Measurements from ENCODE around the gene FNDC5. TPM values are rescaled to one million over a fixed set of nuclear protein-coding genes. Genes with fewer than 3 reads are reported as not detected.

The FNDC5 gene
- total and polyA plus RNA-seq, 10 of the 15 experiments (the other 5 are each of a cell fraction or from before 2014, with no cell fraction given) = 0.01 to 0.29 (median 0.19) TPM; not detected in 4

DNA sequence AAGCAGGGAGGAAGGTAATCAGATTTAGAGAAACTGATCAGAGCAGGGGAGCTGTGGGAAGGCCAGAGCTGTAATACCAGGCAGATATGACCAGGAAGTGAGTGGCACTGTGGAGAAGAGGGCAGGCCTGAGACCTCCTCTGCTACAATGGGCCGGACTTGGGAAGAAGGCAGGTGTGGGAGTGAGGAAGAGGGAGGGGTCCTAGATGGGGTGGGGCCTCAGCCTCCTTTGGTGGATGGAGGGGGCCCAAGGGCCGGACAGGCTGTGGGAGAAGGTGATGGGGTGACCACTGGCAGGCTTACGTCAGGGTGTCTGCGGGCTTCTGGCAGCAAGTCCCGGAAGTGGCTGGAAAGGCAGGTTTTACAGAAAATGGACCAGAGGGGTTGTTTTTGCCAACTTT lies 10.6 kb upstream of the FNDC5 start:
- BruUV-seq (replicated peaks) = no TSS peak
- no peak for FAIRE-seq
- no peak for DNase-seq (ENCODE audit: low read depth, low spot score)
- Histone ChIP-seq H3K4me1 (ENCODE audit: control insufficient read depth, insufficient read depth, low read length) (peaks cover 3% of the 10 kb centered on the region), H3K27me3 (replicated peaks in 1 of 2; ENCODE audit: control insufficient read depth in 2 of 2, insufficient read depth in 2 of 2, low read length in 1 of 2) (peaks cover 0 to 2% of the 10 kb centered on the region in 2 experiments; a peak in 3 of 4 replicates), H3K36me3 (ENCODE audit: control insufficient read depth in 2 of 2, insufficient read depth in 2 of 2, low read length in 1 of 2) (no peaks in the 10 kb centered on the region), H3K4me3 (no peak overlapping the region), H2AFZ (ENCODE audit: control insufficient read depth, low read depth, low read length) (no peak overlapping the region), H3K4me2 (ENCODE audit: control insufficient read depth, insufficient read depth) (no peak overlapping the region), H3K9ac (ENCODE audit: control insufficient read depth, insufficient read depth, low read length) (no peak overlapping the region), H3K9me3 (replicated peaks; ENCODE audit: control insufficient read depth, insufficient read depth, low read length) (no peaks in the 10 kb centered on the region), H3K27ac (ENCODE audit: control insufficient read depth, insufficient read depth) (no peak overlapping the region), H4K20me1 (ENCODE audit: control insufficient read depth, insufficient read depth) (no peaks in the 10 kb centered on the region), H3K79me2 (ENCODE audit: control insufficient read depth, insufficient read depth, low read length) (no peaks in the 10 kb centered on the region)
- SMC1A ChIA-PET (ENCODE audit: uncharacterized antibody, unreplicated experiment) = interaction anchor here (0.8 kb wide), 1 partner anchor 24 kb away, joined by 3 read pairs; no protein-coding TSS in a partner anchor
- in situ Hi-C loops (cut with MboI) (no loop called here), intact Hi-C loops (cut with micrococcal nuclease; ENCODE audit: unreplicated experiment) (no loop called here)
- POLR2A ChIA-PET = no interaction called here
- no peak for TF ChIP-seq NFYB (IDR thresholded peaks at IDR 0.05; ENCODE audit: insufficient read depth, low read depth, low read length)
- TF ChIP-seq POLR2AphosphoS2 (IDR thresholded peaks at IDR 0.05; ENCODE audit: low read depth, low read length) = no peak
- TF ChIP-seq, protein P1, sequence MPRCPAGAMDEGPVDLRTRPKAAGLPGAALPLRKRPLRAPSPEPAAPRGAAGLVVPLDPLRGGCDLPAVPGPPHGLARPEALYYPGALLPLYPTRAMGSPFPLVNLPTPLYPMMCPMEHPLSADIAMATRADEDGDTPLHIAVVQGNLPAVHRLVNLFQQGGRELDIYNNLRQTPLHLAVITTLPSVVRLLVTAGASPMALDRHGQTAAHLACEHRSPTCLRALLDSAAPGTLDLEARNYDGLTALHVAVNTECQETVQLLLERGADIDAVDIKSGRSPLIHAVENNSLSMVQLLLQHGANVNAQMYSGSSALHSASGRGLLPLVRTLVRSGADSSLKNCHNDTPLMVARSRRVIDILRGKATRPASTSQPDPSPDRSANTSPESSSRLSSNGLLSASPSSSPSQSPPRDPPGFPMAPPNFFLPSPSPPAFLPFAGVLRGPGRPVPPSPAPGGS (IDR thresholded peaks at IDR 0.05; ENCODE audit: borderline replicate concordance, insufficient read depth, low read depth, low read length, poor library complexity, severe bottlenecking) = no peak
- no peak for TF ChIP-seq RBBP5 (conservative IDR thresholded peaks at IDR 0.05)
- TF ChIP-seq SIX5 (IDR thresholded peaks at IDR 0.05; ENCODE audit: low read depth, low read length, severe bottlenecking) = no peak
- no peak for TF ChIP-seq NR2C1 (IDR thresholded peaks at IDR 0.05)
- TF ChIP-seq SREBF2 (IDR thresholded peaks at IDR 0.05; ENCODE audit: low read length) = no peak
- TF ChIP-seq, protein P2, sequence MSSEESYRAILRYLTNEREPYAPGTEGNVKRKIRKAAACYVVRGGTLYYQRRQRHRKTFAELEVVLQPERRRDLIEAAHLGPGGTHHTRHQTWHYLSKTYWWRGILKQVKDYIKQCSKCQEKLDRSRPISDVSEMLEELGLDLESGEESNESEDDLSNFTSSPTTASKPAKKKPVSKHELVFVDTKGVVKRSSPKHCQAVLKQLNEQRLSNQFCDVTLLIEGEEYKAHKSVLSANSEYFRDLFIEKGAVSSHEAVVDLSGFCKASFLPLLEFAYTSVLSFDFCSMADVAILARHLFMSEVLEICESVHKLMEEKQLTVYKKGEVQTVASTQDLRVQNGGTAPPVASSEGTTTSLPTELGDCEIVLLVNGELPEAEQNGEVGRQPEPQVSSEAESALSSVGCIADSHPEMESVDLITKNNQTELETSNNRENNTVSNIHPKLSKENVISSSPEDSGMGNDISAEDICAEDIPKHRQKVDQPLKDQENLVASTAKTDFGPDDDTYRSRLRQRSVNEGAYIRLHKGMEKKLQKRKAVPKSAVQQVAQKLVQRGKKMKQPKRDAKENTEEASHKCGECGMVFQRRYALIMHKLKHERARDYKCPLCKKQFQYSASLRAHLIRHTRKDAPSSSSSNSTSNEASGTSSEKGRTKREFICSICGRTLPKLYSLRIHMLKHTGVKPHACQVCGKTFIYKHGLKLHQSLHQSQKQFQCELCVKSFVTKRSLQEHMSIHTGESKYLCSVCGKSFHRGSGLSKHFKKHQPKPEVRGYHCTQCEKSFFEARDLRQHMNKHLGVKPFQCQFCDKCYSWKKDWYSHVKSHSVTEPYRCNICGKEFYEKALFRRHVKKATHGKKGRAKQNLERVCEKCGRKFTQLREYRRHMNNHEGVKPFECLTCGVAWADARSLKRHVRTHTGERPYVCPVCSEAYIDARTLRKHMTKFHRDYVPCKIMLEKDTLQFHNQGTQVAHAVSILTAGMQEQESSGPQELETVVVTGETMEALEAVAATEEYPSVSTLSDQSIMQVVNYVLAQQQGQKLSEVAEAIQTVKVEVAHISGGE (CRISPR knock-in tag; IDR thresholded peaks at IDR 0.05) = no peak
- TF ChIP-seq BRCA1 (IDR thresholded peaks at IDR 0.05; ENCODE audit: low read depth, low read length) = no peak
- TF ChIP-seq CHD1 (IDR thresholded peaks at IDR 0.05; ENCODE audit: low read depth, low read length) = no peak
- no peak for TF ChIP-seq RELA (IDR thresholded peaks at IDR 0.05; ENCODE audit: borderline replicate concordance, partially characterized antibody)
- no peak for TF ChIP-seq LARP7 (IDR thresholded peaks at IDR 0.05)
- RAD21 ChIA-PET (ENCODE audit: unreplicated experiment) = no interaction called here
- 18% methylated on average over 5 of the region's 5 CpGs for WGBS (ENCODE audit: insufficient coverage, insufficient replicate concordance, low lambda C conversion rate, missing lambda C conversion rate)
- CTCF ChIA-PET = interaction anchor here (0.6 to 0.9 kb wide), 2 partner anchors 96 to 170 kb away, joined by 3 to 4 read pairs; no protein-coding TSS in a partner anchor
- no peak for ATAC-seq

Data from GM12878 (cell line).